Measurements from ENCODE around the gene DGCR8.

DGCR8 gene

DNA sequence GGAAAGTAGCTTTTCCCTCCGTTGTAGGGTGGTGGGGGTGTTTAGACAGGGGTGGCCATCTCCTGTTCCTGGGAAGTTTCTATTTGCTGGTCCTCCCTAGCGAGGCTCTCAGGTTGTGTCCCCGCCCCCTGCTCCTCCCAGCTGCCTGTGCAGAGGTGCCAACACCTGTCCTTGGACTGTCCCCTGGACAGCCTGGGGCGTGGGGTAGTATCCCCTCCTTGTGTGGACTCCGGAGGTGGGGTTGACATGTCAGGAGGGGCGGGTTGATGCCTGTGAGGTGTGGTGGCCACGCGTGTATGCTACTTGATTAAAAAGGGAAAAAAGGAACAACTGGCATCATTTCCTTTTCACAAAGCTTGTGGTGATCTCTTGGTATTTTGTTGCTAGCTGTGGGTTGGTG is 21.6 kb downstream of the DGCR8 start:
- Histone ChIP-seq H3K4me3 (no peak overlapping the region), H3K27ac (no peak overlapping the region), H3K36me3 (peaks cover 64 to 100% (median 79%) of the 10 kb centered on the region in 3 donors), H3K4me1 (no peaks in the 10 kb centered on the region), H3K27me3 (no peaks in the 10 kb centered on the region), H3K9me3 (peaks cover 0 to 4% (median 2%) of the 10 kb centered on the region in 3 donors)
- TF ChIP-seq, protein P1, sequence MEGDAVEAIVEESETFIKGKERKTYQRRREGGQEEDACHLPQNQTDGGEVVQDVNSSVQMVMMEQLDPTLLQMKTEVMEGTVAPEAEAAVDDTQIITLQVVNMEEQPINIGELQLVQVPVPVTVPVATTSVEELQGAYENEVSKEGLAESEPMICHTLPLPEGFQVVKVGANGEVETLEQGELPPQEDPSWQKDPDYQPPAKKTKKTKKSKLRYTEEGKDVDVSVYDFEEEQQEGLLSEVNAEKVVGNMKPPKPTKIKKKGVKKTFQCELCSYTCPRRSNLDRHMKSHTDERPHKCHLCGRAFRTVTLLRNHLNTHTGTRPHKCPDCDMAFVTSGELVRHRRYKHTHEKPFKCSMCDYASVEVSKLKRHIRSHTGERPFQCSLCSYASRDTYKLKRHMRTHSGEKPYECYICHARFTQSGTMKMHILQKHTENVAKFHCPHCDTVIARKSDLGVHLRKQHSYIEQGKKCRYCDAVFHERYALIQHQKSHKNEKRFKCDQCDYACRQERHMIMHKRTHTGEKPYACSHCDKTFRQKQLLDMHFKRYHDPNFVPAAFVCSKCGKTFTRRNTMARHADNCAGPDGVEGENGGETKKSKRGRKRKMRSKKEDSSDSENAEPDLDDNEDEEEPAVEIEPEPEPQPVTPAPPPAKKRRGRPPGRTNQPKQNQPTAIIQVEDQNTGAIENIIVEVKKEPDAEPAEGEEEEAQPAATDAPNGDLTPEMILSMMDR (IDR thresholded peaks at IDR 0.05) = no peak
- intact Hi-C loops (cut with DNase I; ENCODE audit: low total_unique reads) = no loop called here
- DNase-seq = no peak

GRCh38 chr22:20102203-20102780 is 22.3 kb downstream of the DGCR8 start:
- Histone ChIP-seq H3K27ac (no peak overlapping the region), H3K36me3 (peaks cover 64 to 100% (median 79%) of the 10 kb centered on the region in 3 donors), H3K4me3 (no peak overlapping the region), H3K9me3 (no peaks in the 10 kb centered on the region), H3K4me1 (no peaks in the 10 kb centered on the region), H3K27me3 (no peaks in the 10 kb centered on the region)
- TF ChIP-seq, protein P1 (IDR thresholded peaks at IDR 0.05) = no peak
- intact Hi-C loops (cut with DNase I; ENCODE audit: low total_unique reads) = no loop called here
- DNase-seq = no peak

DNA sequence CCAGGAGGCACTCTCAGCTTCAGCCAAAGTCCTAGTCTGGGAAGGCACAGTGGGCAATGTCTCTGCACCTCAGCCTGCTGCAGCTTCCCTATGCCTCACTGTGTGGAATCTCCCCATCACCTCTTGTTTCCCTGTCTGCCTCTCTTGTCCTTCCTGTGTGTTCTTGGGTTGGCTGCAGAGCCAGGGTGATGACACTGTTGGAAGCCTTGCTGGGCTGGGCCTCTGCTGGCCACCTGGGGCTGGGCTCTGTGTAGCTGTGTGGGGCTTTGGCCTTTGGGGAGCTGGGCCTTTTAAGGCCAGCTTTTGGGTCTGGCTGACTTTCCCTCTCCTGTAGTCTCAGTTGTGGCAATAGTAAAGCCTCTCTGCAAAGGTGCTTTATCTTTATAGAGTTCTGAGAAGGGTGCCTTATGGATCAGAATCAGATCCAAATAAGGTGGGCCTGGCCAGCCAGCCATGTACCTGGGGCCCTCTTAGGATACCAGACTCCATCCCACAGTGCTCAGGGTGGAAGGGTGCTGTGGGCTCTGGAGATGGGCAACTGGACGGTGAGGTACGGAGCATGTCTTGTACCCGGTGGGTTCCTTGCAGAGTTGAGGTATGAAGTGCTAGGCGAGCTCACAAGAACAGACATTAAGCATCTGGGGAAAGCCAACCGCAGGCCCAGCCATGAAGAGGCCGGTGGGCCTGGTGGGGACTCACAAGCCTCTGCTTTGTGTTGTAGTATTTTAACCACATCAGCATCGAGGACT is 25.6 kb downstream of the DGCR8 start:
- H3K27ac ChIP-seq = no peak overlapping the region
- H3K36me3 ChIP-seq = peaks cover 67 to 100% (median 81%) of the 10 kb centered on the region in 3 donors
- no peak for DNase-seq

GRCh38 chr22:20106205-20106848 is 26.3 kb downstream of the DGCR8 start:
- TF ChIP-seq, protein P1 (IDR thresholded peaks at IDR 0.05) = no peak
- H3K36me3 ChIP-seq = peaks cover 62 to 100% (median 74%) of the 10 kb centered on the region in 3 donors
- no peak for DNase-seq

More for the DNA sequence above, 25.6 kb downstream of the DGCR8 start:
- H3K9me3 ChIP-seq = no peaks in the 10 kb centered on the region
- intact Hi-C loops (cut with DNase I; ENCODE audit: low total_unique reads) = no loop called here
- TF ChIP-seq, protein P1 (IDR thresholded peaks at IDR 0.05) = no peak
- H3K4me3 ChIP-seq = no peak overlapping the region
- no peaks in the 10 kb centered on the region for H3K4me1 ChIP-seq
- H3K27me3 ChIP-seq = no peaks in the 10 kb centered on the region

DNA sequence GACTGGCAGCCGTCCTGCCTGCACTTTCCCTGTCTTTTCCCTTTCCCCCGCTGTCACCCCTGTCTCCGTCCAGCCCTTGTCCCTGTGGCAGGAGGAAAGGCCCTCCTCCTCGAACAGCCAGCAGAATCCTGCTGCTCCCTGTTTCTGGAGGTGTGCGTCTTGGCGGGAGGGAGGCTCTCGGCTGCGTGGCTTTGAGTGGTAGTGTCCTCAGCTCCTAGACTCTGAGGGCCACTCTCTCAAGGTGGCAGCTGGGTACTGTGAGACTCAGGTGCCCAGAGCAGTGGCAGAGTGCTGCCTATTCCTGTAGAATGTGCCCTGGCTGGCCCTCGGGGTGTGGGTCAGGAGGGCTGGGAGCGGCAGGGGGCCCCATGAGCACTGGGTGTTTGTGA is 26.8 kb downstream of the DGCR8 start:
- H3K27ac ChIP-seq = no peak overlapping the region
- intact Hi-C loops (cut with DNase I; ENCODE audit: low total_unique reads) = no loop called here
- no peaks in the 10 kb centered on the region for H3K9me3 ChIP-seq
- TF ChIP-seq, protein P1 (IDR thresholded peaks at IDR 0.05) = no peak
- no peak overlapping the region for H3K4me3 ChIP-seq
- H3K4me1 ChIP-seq = no peaks in the 10 kb centered on the region
- H3K27me3 ChIP-seq = no peaks in the 10 kb centered on the region
- H3K36me3 ChIP-seq = peaks cover 62 to 100% (median 69%) of the 10 kb centered on the region in 3 donors
- DNase-seq = no peak

More at GRCh38 chr22:20106205-20106848, 26.3 kb downstream of the DGCR8 start:
- H3K4me1 ChIP-seq = no peaks in the 10 kb centered on the region
- no peak overlapping the region for H3K27ac ChIP-seq
- intact Hi-C loops (cut with DNase I; ENCODE audit: low total_unique reads) = no loop called here
- H3K9me3 ChIP-seq = no peaks in the 10 kb centered on the region
- no peak overlapping the region for H3K4me3 ChIP-seq
- H3K27me3 ChIP-seq = no peaks in the 10 kb centered on the region

All from tibial artery (tissue), 4 donors.